K562 (cell line): ENCODE measurements around the gene TAS2R41. TPM values are rescaled to one million over a fixed set of nuclear protein-coding genes. Genes with fewer than 3 reads are reported as not detected.

Source experiments
- ATAC-seq: fragments of 200-7000 bp; cut with Tn5 transposase; 3 replicates; pipeline ENCODE4 v1.9.1; 2020; ENCODE audit warnings: moderate library complexity
- BruUV-seq: library from RNA; stranded (reverse); fragments of 400-500 nt; replicated peaks from 2 replicates; lab custom pipeline; 2021; lab: Mats Ljungman, UMichigan
- CTCF ChIA-PET: fragments of 300-600 bp; formaldehyde crosslinking; extraction: SDS; loops from one replicate; lab custom pipeline; 2021; ENCODE audit warnings: low intra/inter-chr PET ratio; lab: Yijun Ruan, JAX
- POLR2A ChIA-PET: fragments of 300-600, 350-650 bp; sonication (Branson Sonifier 250); formaldehyde crosslinking; extraction: SDS; loops from one replicate; lab custom pipeline; 2021; ENCODE audit warnings: antibody characterized with exemption, inconsistent platforms; lab: Yijun Ruan, JAX
- DNase-seq, 4 experiments: peaks; one replicate each; pipeline versions ENCODE4 v3.0.0 to v3.0.0-alpha.2; 2011 to 2018; ENCODE audit warnings: low spot score in 3 of 4, mixed read lengths in 3 of 4; ENCODE audit errors: extremely low read depth in 1 of 4
- FAIRE-seq: peaks from 2 replicates; lab custom pipeline; 2011; peaks lifted over from hg19 to GRCh38; lab: Jason Lieb, UNC
- H2AFZ ChIP-seq: 2 replicates; pipeline ENCODE4 v1.6.0; 2011; ENCODE audit warnings: low read depth, low read length, control low read depth, inconsistent platforms
- H3K27ac ChIP-seq: fragments of 200-600 bp; 3 replicates; pipeline ENCODE4 v1.8.0; 2011; ENCODE audit warnings: low read depth, mild to moderate bottlenecking, control low read depth, inconsistent platforms, low read length, moderate library complexity, mixed read lengths; ENCODE audit errors: extremely low read depth
- H3K27me3 ChIP-seq, 2 experiments: fragments of 300-600 bp in 1 of 2; 2 replicates in 1 of 2; 3 replicates in 1 of 2; pipeline versions ENCODE4 v1.6.0 to v1.8.0; 2011; ENCODE audit warnings: inconsistent platforms in 2 of 2, low read length in 2 of 2, mild to moderate bottlenecking in 1 of 2, mixed read lengths in 1 of 2, moderate library complexity in 1 of 2; ENCODE audit not compliant: control insufficient read depth in 2 of 2, insufficient read depth in 2 of 2
- H3K36me3 ChIP-seq: fragments of 300-600 bp; 3 replicates; pipeline ENCODE4 v1.8.0; 2011; ENCODE audit warnings: mild to moderate bottlenecking, low read length, inconsistent platforms; ENCODE audit not compliant: control insufficient read depth, insufficient read depth
- H3K4me1 ChIP-seq, 2 experiments: fragments of 200-600 bp in 1 of 2; replicated peaks in 1 of 2; 2 replicates in 1 of 2; 3 replicates in 1 of 2; pipeline versions ENCODE4 v1.5.1 to v1.8.0; 2011; ENCODE audit warnings: inconsistent platforms in 2 of 2, low read length in 2 of 2, mild to moderate bottlenecking in 1 of 2, mixed read lengths in 1 of 2, moderate library complexity in 1 of 2; ENCODE audit not compliant: control insufficient read depth in 2 of 2, insufficient read depth in 2 of 2
- H3K4me2 ChIP-seq: 2 replicates; pipeline ENCODE4 v1.6.1; 2011; ENCODE audit warnings: low read length, control low read depth, inconsistent platforms, mixed read lengths; ENCODE audit not compliant: insufficient read depth
- H3K4me3 ChIP-seq: fragments of 200-600 bp; sonication (generic), shearing (Covaris generic); 2 replicates; pipeline ENCODE4 v1.5.1; 2016; ENCODE audit warnings: control low read depth, inconsistent platforms
- H3K79me2 ChIP-seq: fragments of 200-600 bp; 3 replicates; pipeline ENCODE4 v1.8.0; 2011; ENCODE audit warnings: low read length, inconsistent platforms; ENCODE audit not compliant: control insufficient read depth, insufficient read depth
- H3K9ac ChIP-seq, 2 experiments: 2 replicates each; pipeline versions ENCODE4 v1.6.0 to v1.6.1; 2011; ENCODE audit warnings: low read depth in 2 of 2, low read length in 2 of 2, control low read depth in 1 of 2, inconsistent platforms in 1 of 2, mild to moderate bottlenecking in 1 of 2, mixed read lengths in 1 of 2; ENCODE audit not compliant: insufficient read depth in 1 of 2
- H3K9me1 ChIP-seq: one replicate; pipeline ENCODE4 v1.6.0; 2011; ENCODE audit warnings: inconsistent platforms, mild to moderate bottlenecking, low read length, moderate library complexity; ENCODE audit not compliant: control insufficient read depth, insufficient read depth
- H3K9me3 ChIP-seq: replicated peaks from 2 replicates; pipeline ENCODE4 v1.5.1; 2011; ENCODE audit warnings: low read depth, low read length, inconsistent platforms; ENCODE audit not compliant: control insufficient read depth, insufficient read depth
- H4K20me1 ChIP-seq: replicated peaks from 2 replicates; pipeline ENCODE4 v1.6.1; 2011; ENCODE audit warnings: low read length, inconsistent platforms, mixed read lengths; ENCODE audit not compliant: control insufficient read depth, insufficient read depth
- ATF1 ChIP-seq, 2 experiments: fragments of 450-650 bp in 1 of 2; IDR thresholded peaks; 2 replicates each; pipeline ENCODE4 v1.6.1; 2016; ENCODE audit warnings: missing compliant biosample characterization in 1 of 2, missing genetic modification characterization in 1 of 2
- ATF2 ChIP-seq: sonication (generic); formaldehyde crosslinking; IDR thresholded peaks from 2 replicates; pipeline ENCODE4 v1.8.1; 2022; ENCODE audit warnings: missing genetic modification reagents
- ATF3 ChIP-seq, 2 experiments: fragments of 450-650 bp in 1 of 2; sonication (generic) in 1 of 2; formaldehyde crosslinking in 1 of 2; IDR thresholded peaks in 1 of 2; conservative IDR thresholded peaks in 1 of 2; 2 replicates each; pipeline versions ENCODE4 v1.6.1 to v1.8.1; 2016 to 2023; ENCODE audit warnings: mild to moderate bottlenecking in 2 of 2, moderate library complexity in 2 of 2, inconsistent platforms in 1 of 2, missing genetic modification reagents in 1 of 2
- ATF7 ChIP-seq: fragments of 450-650 bp; IDR thresholded peaks from 2 replicates; pipeline ENCODE4 v1.7.1; 2014; ENCODE audit warnings: mild to moderate bottlenecking, moderate library complexity
- CBX3 ChIP-seq, 2 experiments: IDR thresholded peaks; 1 replicate in 1 of 2; 2 replicates in 1 of 2; pipeline ENCODE4 v1.6.1; 2012; ENCODE audit warnings: inconsistent platforms in 2 of 2, low read length in 2 of 2, borderline replicate concordance in 1 of 2, control low read depth in 1 of 2
- CREM ChIP-seq: IDR thresholded peaks from 2 replicates; pipeline ENCODE4 v1.6.1; 2014; ENCODE audit warnings: antibody characterized with exemption, low read depth
- FOXA3 ChIP-seq, 2 experiments: fragments of 450-650 bp in 1 of 2; sonication (generic) in 1 of 2; formaldehyde crosslinking; IDR thresholded peaks in 1 of 2; conservative IDR thresholded peaks in 1 of 2; 2 replicates each; pipeline versions ENCODE4 v1.4.0 to v1.8.0; 2020 to 2022; ENCODE audit warnings: mild to moderate bottlenecking in 2 of 2, missing genetic modification reagents in 1 of 2
- JUND ChIP-seq, 2 experiments: IDR thresholded peaks; 2 replicates in 1 of 2; 3 replicates in 1 of 2; pipeline ENCODE4 v1.6.1; 2011; ENCODE audit warnings: borderline replicate concordance in 2 of 2, low read depth in 2 of 2, low read length in 2 of 2, improper control_type of control experiment in 1 of 2, missing biosample characterization in 1 of 2, missing genetic modification characterization in 1 of 2, missing genetic modification reagents in 1 of 2
- L3MBTL2 ChIP-seq: fragments of 450-650 bp; IDR thresholded peaks from 2 replicates; pipeline ENCODE4 v1.6.1; 2016; ENCODE audit warnings: mild to moderate bottlenecking, moderate library complexity
- MNT ChIP-seq, 2 experiments: fragments of 450-650 bp; conservative IDR thresholded peaks; 2 replicates each; pipeline ENCODE4 v1.6.1; 2017; ENCODE audit warnings: mild to moderate bottlenecking in 2 of 2, moderate library complexity in 2 of 2
- NFIC ChIP-seq: fragments of 450-650 bp; IDR thresholded peaks from 2 replicates; pipeline ENCODE4 v1.6.1; 2017; ENCODE audit warnings: mild to moderate bottlenecking, inconsistent platforms
- PHB2 ChIP-seq: fragments of 450-650 bp; IDR thresholded peaks from 2 replicates; pipeline ENCODE4 v1.6.1; 2017; ENCODE audit warnings: low read depth
- SMAD4 ChIP-seq: fragments of 250-450 bp; sonication (Bioruptor Pico); conservative IDR thresholded peaks from 2 replicates; pipeline ENCODE4 v1.8.0; 2021; ENCODE audit warnings: inconsistent platforms, mild to moderate bottlenecking, moderate library complexity
- USF2 ChIP-seq: sonication (generic); formaldehyde crosslinking; IDR thresholded peaks from 2 replicates; pipeline ENCODE4 v1.5.0; 2020; ENCODE audit warnings: missing genetic modification reagents
- ZNF584 ChIP-seq: fragments of 200-800 bp; sonication (Bioruptor generic); IDR thresholded peaks from 2 replicates; pipeline ENCODE4 v1.6.1; 2016; ENCODE audit warnings: low read depth, mild to moderate bottlenecking, missing genetic modification characterization, missing compliant biosample characterization
- WGBS: fragments of 100-300 bp; shearing (Covaris generic); methylation state at CpG from one replicate; pipeline ENCODE4 v1.1.6; 2016; ENCODE audit warnings: low coverage, mixed read lengths; ENCODE audit not compliant: insufficient coverage; ENCODE audit errors: missing lambda C conversion rate; 5-methylcytosine and 5-hydroxymethylcytosine counted together
- in situ Hi-C: fragments of 300-500 bp; cut with MboI; formaldehyde crosslinking; loops from 4 replicates; pipeline ENCODE4 v1.15.0; 2018; ENCODE audit warnings: inconsistent platforms, mixed read lengths
- intact Hi-C: fragments of 100-400 bp; cut with micrococcal nuclease; formaldehyde crosslinking; loops from 2 replicates; pipeline ENCODE4 v1.14.2; 2022
- polyA plus RNA-seq, 8 experiments: library from polyadenylated mRNA; depleted of rRNA in 4 of 8; stranded (reverse) in 5 of 8; unstranded in 3 of 8; fragments of >200 nt; fragmentation: Nextera tagmentation in 2 of 8; fragmentation: Illumina TruSeq in 1 of 8; extraction: Ambion mirVana in 2 of 8; extraction: Trizol in 1 of 8; gene quantifications; 2 replicates each; pipeline versions ENCODE4 v1.2.1 to v1.2.3, GENCODE V29; 2011 to 2014; ENCODE audit warnings: inconsistent platforms in 1 of 8, missing spikeins in 1 of 8
- total RNA-seq, 7 experiments: library from RNA; depleted of rRNA in 6 of 7; stranded (reverse); fragments of >200 nt in 6 of 7; fragmentation: Illumina TruSeq in 2 of 7; extraction: Trizol in 2 of 7; gene quantifications; 2 replicates each; pipeline versions ENCODE4 v1.2.1 to v1.2.3, GENCODE V29; 2011 to 2021; ENCODE audit warnings: low replicate concordance in 1 of 7

The TAS2R41 gene
- total and polyA plus RNA-seq, 9 of the 15 experiments (the other 6 are each of a cell fraction or from before 2014, with no cell fraction given) = not detected

GRCh38 chr7:143434660-143435059 lies 43.0 kb upstream of the TAS2R41 start:
- Histone ChIP-seq H3K9ac (no peak overlapping the region), H3K4me1 (peaks cover 0 to 3% of the 10 kb centered on the region in 2 experiments; a peak in 1 of 5 replicates), H3K27ac (no peak overlapping the region), H3K9me1 (no peaks in the 10 kb centered on the region), H3K4me3 (no peak overlapping the region), H3K27me3 (no peaks in the 10 kb centered on the region), H4K20me1 (no peaks in the 10 kb centered on the region), H3K4me2 (peak overlapping the region; percentile 11; the same call in 1 of the 2 replicates), H2AFZ (peak overlapping the region; percentile 69), H3K9me3 (no peaks in the 10 kb centered on the region), H3K36me3 (no peaks in the 10 kb centered on the region), H3K79me2 (no peaks in the 10 kb centered on the region)
- ATAC-seq (peak; percentile 72), DNase-seq (peak in 1 of 4 experiments; percentile 61), FAIRE-seq (peak; percentile 54)
- CTCF ChIA-PET = no interaction called here
- 28% methylated on average over 9 of the region's 9 CpGs for WGBS
- POLR2A ChIA-PET = interaction anchor here (0.7 to 0.8 kb wide), 3 partner anchors 10 to 143 kb away, joined by 3 to 4 read pairs (median 3); no protein-coding TSS in a partner anchor
- in situ Hi-C loops = no loop called here
- intact Hi-C loops = no loop called here
- BruUV-seq = no TSS peak
- peak; percentile 65 for TF ChIP-seq NFIC
- TF ChIP-seq ATF3 (IDR thresholded peaks at IDR 0.05) = peak; percentile 91
- no peak for TF ChIP-seq ATF3 (CRISPR knock-in tag; conservative IDR thresholded peaks at IDR 0.05)
- peak; percentile 52; the same call in 1 of the 2 replicates for TF ChIP-seq USF2 (CRISPR knock-in tag)
- no peak for TF ChIP-seq ATF1 (CRISPR knock-in tag; IDR thresholded peaks at IDR 0.05)
- peak; percentile 55; the same call in 1 of the 2 replicates for TF ChIP-seq ATF1 (tag; IDR thresholded peaks at IDR 0.05)
- peak; percentile 69; the same call in 1 of the 2 replicates for TF ChIP-seq ATF2 (CRISPR knock-in tag)
- 0 out of 2 replicates have a peak, but pooled peaks have one; percentile 34 for TF ChIP-seq SMAD4 (CRISPR knock-in tag)
- TF ChIP-seq MNT (conservative IDR thresholded peaks at IDR 0.05) = 0 out of 4 replicates have a peak, but pooled peaks of 1 of the 2 experiments have one; percentile 25
- TF ChIP-seq ZNF584 (CRISPR knock-in tag) = 0 out of 2 replicates have a peak, but pooled peaks have one; percentile 43
- TF ChIP-seq ATF7 = peak; percentile 87; the same call in 1 of the 2 replicates
- peak in 1 of 2 experiments; percentile 13; a peak in 1 of 3 replicates for TF ChIP-seq CBX3 (IDR thresholded peaks at IDR 0.05; ENCODE audit: borderline replicate concordance in 1 of 2, low read length in 2 of 2)
- TF ChIP-seq JUND (IDR thresholded peaks at IDR 0.05; ENCODE audit: borderline replicate concordance, low read depth, low read length) = peak; percentile 52; the same call in 1 of the 2 replicates
- peak; percentile 66; the same call in 1 of the 3 replicates for TF ChIP-seq JUND (tag; IDR thresholded peaks at IDR 0.05; ENCODE audit: borderline replicate concordance, low read depth, low read length)
- TF ChIP-seq L3MBTL2 = peak; percentile 48; the same call in 1 of the 2 replicates
- TF ChIP-seq CREM = peak; percentile 76
- TF ChIP-seq PHB2 = no peak
- TF ChIP-seq FOXA3 (CRISPR knock-in tag; conservative IDR thresholded peaks at IDR 0.05 in 1 of 2, IDR thresholded peaks at IDR 0.05 in 1 of 2) = no peak
